Occipital lobe (tissue), 2 donors: ENCODE measurements around the gene DHRS3. TPM values are rescaled to one million over a fixed set of nuclear protein-coding genes. Genes with fewer than 3 reads are reported as not detected.
"Not testable (repeated sequence)": the region's sequence is repeated elsewhere in the genome, so short reads cannot be mapped to it uniquely, and the experiment has no call there.

Source experiments
- DNase-seq: peaks from one replicate; lab custom pipeline; 2025; lab: John Stamatoyannopoulos, UW
- total RNA-seq: library from RNA; depleted of rRNA; stranded (reverse); fragments of >200 nt; gene quantifications from one replicate; pipeline ENCODE4 v1.2.3, GENCODE V29; 2014

Gene DHRS3
- total RNA-seq, 1 donor from 2014 or later: 11.5 TPM

DNA sequence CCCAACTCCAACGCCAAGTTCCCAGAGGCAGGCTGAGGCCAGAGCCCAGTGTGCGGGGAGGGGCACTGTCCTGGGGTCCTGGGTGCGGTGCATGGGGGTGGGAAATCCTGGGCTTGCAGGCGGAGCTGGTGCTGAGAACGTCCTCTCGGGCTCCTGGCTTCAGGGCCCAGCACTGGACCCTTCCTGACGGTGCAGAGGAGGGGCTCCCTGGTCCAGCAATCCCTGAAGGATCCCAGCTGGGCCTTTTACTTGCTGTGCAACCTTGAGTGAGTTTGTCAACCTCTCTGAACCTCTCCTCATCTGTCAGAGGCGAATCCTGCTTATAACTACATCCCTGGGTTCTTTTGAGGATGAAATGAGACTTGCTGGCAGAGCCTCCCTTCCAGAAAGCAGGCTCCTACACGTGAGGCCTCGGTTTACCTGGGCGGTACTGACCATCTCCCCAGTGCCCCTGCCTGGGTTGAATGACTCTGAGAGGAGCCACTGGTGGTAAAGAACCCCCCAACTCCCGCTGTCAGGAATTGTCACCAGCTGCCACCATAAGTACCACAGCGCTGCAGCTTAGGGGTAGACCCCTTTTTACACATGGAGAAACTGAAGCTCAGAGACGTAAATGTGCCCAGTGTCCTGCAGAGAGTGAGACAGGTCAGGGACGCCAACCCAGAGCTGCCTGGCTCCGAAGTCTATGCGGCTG lies 77.3 kb downstream of the DHRS3 start:
- DNase-seq: no peak

DNA sequence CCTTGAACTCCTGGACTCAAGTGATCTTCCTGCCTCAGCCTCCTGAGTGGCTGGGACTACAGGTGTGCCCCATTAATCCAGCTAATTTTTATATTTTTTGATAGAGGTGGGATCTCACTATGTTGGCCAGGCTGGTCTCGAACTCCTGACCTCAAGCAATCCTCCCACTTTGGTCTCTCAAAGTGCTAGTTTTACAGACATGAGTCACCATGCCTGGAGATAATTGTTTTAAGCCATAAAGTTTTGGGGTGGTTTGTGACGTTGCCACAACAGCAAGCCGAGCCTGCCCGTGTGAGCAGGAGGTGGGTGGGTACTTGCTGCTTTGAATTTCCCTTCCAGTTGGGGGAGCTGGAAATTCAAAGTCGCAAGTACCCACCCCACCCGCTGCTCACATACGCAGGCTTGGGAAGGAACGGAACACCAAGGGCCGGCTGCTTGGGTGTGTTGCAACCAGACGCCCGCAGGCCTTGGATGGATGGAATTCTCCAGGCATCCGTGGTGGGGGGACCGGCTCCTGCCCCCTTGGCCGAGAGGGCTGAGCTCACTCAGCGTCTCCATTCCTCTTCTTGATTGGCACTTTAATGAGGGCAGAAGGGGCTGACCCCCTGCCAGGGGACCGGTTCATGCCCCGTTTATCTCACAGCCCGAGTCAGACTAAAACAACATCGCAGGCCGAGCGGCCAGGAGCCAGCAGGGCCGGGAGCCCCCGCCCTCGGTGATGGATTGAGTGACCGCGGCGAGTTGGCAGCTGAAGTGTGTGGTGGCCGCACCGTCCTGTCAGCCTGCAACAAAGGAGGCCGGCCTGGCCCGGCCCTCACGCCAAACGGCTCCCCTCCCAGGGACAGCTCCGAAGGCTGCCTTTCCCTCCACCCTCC lies 78.1 kb downstream of the DHRS3 start:
- no peak for DNase-seq

DNA sequence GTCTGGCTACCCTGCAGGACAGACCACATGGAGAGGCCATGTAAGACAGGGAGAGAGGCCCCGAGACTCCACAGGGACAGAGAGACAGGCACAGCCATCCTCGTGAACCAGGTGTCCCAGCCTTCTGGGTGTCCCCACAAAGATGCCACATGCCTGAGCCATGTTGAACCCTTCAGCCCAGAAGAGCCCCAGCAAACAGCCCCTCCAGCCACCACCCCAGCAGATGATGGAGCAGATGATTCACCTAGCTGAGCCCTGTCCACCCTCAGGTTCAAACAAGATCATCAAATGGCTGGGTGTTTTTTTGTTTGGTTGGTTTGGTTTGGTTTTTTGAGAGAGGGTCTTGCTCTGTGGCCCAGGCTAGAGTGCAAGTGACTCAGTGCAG lies 78.7 kb downstream of the DHRS3 start:
- DNase-seq: no peak

DNA sequence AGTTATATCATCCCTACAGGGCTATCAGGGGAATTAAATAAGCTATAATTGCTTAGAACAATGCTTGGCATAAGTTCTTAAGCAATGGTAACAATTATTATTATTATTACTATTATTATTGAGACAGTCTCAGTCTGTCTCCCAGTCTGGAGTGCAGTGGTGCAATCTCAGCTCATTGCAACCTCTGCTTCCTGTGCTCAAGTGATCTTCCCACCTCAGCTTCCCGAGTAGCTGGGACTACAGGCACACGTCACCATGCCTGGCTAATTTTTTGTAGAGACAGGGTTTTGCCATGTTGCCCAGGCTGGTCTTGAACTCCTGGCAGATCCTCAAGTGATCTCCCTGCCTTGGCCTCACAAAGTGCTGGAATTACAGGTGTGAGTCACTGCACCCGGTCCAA lies 79.5 kb downstream of the DHRS3 start:
- DNase-seq: not testable (repeated sequence)

DNA sequence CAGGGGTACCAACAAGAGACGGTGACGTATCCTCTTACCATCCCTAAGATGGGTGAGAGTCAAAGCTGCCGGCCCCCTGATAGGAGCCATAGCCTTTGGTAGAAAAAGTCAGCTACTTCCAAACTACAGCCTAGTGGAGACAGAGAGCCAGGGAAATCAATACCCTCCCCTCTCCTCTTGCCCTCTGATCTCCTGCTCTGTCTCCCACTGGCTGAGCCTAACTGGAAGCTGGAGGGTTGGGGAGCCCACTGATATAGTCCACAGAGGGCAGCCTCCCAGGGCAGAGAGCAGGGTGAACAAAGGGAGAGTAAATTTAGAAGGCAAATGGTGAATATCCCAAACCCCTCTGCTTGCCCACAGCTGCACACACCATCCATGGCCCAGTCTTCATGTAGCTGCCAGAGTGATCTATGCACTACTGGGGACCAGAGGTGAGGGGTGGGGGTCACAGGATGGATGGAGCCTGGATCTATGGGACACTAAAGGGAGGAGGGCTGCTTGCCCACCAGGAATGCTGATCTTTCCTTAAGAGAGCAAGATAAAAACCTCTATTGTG lies 80.0 kb downstream of the DHRS3 start:
- no peak for DNase-seq

DNA sequence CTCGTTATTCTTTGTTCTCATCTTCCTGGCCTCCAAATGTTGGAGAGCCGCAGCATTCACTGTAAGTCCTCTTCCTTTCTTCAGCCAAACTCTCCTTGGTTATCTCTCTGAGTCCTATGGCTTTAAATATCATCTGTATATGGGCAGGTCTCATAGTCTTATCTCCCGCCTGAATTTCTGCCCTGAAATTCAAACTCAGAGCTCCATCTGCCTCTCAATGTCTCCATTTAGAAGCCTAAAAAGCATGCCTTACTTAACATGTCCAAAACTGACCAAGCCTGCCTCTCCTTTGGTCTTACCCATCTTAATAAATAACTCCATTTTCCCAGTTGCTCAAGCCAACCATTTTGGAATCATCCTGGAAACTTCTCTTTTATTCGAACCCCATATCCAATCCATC lies 80.7 kb downstream of the DHRS3 start:
- no peak for DNase-seq

DNA sequence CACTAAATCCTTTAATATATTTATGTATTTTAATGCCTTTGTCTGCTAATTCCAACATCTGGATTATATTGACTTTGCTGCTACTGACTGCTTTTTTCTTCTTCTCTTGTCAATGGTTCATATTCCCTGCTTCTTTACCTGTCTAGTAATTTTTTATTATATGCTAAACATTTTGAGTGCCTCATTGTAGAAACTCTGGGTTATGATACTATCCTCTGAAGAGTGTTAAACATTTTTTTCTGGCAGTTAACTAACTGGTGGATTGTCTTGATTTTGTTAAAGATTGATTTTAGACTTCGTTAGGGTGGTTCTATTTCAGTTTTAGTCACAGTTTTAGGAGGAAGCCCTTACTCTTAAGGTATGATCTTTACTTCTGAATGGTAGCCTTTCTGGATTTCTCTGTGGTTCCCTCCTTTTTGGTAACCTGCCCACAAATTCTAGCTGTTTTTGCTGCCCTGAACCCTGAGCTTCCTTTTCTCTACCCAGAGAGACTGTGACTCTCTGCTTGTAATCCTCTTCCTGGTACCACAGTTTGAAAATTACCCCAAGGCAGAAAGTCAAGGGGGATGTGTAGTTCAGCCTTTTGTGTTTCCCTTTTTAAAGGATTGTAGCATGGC lies 81.9 kb downstream of the DHRS3 start:
- DNase-seq: no peak

DNA sequence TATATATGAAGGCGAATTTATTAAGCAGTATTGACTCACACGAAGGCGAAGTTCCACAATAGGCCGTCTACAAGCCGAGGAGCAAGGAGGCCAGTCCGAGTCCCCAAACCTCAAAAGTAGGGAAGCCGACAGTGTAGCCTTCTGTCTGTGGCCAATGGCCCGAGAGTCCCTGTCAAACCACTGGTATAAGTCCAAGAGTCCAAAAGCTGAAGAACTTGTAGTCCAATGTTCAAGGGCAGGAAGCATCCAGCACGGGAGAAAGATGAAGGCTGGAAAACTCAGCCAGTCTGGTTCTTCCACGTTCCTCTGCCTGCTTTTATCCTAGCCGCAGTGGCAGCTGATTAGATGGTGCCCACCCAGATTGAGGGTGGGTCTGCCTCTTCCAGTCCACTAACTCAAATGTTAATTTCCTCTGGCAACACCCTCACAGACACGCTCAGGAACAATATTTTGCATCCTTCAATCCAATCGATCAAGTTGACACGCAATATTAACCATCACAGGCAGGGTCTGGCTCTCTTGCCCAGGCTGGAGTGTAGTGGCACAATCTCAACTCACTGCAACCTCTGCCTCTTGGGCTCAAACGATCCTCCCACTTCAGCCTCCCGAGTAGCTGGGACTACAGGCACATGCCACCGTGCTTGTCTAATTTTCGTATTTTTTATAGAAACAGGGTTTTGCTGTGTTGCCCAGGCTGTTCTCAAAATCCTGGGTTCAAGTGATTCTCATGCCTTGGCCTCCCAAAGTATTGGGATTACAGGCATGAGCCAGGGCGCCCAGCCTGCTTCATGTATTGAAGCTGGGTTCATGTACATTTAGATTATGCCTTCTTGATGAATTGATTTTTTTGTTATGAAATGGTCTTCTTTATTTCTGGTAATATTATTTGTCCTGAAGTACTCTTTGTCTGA lies 85.3 kb downstream of the DHRS3 start:
- DNase-seq: no peak

DNA sequence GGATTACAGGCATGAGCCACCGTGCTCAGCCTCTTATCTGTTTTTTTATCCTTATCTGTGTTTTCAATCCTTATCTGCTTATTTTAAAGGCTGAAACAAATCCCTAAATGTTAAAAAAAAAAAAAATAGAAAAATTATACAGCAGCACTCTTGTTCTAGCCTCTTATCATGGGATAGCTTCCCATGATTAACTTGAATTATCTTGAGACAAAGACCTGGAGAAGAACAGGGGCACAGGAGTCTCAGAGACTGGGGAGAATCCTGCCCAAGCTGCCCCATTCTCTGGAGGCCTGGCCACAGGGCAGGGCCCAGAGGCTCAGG lies 86.9 kb downstream of the DHRS3 start:
- no peak for DNase-seq

DNA sequence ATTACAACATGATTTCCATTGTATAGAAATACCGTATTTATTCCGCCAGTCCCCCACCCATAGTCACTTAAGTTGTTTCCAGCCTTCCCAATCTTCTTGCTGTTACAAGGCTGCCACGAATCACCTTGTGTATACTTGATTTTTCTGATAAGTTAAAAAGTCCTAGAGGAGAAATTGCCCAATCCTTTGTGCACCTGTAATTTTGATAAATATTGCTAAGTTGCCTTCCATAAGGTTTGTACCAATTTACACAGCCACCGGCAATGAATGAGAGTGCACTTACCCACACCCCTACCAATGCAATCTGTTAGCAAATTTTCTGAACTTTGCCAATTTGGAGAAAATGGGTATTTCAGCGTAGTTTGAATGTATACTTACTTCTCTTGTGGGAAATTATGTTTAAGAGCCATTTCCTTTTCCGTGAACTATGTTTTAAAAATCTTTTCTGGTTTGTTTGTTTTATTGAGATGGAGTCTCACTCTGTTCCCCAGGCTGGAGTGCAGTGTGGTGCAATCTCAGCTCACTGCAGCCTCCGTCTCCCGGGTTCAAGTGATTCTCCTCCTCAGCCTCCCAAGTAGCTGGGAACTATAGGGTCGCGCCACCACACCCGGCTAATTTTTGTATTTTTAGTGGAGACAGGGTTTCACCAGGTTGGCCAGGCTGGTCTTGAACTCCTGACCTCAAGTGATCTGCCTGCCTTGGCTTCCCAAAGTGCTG lies 87.4 kb downstream of the DHRS3 start:
- no peak for DNase-seq

DNA sequence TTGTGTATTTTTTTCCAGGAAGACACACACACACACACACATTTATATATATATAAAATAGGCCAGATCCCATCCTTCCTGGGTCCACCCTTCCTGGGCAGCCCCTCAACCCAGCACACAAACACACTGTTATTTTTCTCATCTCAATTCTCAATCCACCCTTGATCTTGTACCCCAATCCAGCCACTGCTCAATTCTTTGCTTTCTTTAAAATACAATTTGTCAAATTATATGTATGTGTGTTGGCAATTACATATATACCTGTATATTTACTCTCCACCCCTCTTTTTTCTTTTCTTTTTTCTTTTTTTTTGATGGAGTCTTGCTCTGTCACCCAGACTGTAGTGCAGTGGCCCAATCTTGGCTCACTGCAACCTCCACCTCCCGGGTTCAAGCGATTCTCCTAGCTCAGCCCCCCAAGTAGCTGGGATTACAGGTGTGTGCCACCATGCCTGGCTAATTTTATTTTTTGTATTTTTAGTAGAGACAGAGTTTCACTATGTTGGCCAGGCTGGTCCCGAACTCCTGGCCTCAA lies 88.3 kb downstream of the DHRS3 start:
- DNase-seq: no peak

DNA sequence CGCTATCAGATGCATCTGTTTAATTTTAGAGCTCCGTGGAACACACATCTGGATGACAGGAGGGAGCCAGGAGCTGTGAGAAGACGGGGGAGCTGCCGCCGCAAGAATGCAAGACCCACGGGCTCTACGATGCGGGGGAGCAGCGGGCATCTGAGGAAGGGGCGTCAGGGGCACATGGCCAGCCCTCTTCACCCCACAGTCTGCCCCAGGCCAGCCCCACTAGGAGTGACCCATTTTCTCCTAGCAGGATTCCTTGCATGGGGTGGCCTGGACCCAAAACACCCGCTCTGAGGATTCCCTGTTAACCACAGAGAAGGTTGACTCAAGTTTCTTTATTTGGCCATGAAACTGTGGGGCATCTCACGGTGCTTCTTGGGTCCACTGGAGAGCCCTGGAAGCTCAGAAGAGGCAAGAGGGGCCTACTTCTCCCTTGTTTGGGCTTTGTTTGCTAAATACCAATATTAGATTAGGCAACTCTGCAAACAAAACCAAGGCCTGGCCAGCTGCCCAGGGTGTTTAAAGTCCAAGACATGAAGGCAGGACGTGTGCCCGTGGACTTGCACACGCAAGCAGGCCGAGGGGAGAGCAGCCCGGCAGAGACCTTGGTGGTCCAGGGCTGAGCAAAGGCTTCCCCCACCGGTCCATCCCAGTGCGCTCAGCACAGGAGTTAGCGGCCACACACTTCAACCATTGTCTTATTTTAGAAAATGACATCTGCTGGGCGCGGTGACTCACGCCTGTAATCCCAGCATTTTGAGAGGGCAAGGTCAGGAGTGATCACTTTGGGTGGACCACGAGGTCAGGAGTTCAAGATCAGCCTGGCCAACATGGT lies 89.8 kb downstream of the DHRS3 start:
- DNase-seq: no peak

DNA sequence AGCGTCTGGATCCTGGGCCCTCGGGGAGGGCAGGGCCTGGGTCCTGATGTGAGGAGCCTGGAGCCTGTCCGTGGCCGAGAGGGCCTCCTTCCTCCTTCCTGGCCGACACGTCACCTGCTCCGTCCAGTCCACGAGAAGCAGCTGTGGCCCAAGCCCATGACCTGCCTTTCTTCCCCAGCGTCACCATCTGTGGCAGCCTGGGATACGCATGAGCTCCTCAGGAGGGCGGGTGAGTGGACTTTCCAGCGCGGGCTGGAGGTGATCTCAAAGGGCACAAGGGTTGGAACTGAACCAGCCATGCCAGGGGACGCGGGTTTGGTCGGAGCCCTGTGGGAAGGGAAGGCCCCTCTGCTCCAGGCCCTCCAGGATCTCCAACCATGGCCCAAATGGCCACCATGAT lies 90.4 kb downstream of the DHRS3 start:
- no peak for DNase-seq

DNA sequence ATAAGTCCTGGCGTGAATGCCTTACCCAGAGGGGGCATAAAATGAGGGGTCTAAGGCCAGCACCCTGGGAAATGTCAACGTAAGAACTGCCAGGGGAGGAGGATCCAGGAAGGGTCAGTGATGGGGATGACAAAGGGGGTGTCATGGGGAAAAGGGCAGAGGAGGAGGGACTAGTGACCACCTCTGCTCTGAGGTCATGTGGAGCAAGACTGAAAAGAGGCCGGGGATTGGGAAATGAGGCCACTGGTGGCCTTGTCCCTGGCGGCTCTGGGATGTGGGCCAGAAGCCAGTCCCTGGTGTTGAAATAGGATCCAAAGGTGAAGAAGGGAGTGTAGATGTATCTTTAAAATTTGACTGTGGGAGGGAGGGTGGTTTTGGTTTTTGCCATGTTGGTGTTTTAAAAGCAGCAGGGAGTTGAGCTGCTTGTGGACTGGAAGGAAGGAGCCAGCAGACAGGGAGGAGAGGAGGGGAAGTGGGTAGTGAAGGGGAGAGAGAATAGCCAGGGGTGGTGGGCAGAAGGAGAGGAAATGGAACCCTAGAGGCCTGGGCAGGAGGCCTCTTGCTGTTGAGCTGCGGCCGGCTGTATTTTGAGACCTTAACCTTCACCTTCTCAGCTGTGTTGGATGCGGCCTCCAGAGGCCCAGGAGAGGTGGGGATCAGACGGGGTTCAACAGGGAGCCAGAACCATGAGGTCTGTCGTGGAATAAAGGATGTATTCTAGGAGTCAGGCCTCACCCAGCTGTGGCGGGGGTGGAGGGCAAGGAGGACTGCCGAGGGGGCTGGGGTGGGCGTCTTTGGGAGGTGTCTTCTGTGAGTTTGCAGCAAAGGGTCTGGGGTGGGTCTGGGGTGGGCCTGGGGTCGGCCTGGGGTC lies 92.5 kb downstream of the DHRS3 start:
- no peak for DNase-seq

DNA sequence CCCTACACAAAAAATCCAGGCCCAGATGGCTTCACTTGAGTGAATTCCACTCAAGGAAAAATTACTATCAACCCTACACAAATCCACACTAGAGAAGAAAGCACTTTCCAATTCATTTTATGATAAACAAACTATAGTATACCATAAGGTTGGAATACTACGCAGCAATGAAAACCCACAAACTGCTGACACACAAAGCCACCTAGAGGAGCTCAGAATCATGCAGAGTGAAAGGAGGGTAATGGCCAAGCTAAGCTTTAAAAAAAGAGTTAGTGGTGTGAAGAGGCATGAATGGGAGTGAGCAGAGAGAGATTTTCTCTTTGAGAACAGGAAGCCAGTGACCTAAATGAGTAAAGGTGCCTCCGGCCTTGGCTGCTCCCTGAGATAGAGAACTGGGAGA lies 93.7 kb downstream of the DHRS3 start:
- DNase-seq: no peak

DNA sequence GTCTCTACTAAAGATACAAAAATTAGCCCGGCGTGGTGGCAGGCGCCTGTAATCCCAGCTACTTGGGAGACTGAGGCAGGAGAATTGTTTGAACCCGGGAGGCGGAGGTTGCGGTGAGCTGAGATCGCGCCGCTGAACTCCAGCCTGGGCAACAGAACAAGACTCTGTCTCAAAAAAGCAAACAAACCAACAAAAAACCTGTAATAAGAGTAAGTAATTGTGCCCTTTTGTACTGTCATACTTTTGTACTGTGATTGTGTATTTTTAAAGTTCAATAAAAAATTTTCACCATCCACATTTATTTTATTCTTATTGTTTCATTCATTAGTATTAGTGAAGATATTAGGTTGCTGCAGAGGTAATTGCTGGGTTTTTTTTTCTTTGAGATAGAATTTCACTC lies 95.2 kb downstream of the DHRS3 start:
- not testable (repeated sequence) for DNase-seq

DNA sequence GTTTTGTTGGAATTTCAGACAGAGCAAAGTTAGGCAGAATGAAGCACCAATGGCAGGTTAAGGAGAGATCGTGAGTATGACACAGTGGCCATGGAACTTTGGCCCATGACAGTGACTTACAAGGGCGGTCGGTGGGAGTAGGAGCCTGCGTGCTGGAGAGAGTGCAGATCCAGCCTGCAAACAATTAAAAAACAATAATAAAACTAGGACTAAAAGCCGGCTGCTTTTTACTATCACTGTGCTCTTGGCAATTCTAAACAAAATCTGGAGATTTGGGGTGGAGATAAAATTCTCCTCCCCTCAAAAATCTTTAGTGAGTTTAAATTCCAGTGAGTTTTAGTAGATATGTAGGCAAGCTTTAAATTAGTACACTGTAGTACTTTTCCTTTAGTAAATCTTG lies 96.9 kb downstream of the DHRS3 start:
- DNase-seq: no peak

DNA sequence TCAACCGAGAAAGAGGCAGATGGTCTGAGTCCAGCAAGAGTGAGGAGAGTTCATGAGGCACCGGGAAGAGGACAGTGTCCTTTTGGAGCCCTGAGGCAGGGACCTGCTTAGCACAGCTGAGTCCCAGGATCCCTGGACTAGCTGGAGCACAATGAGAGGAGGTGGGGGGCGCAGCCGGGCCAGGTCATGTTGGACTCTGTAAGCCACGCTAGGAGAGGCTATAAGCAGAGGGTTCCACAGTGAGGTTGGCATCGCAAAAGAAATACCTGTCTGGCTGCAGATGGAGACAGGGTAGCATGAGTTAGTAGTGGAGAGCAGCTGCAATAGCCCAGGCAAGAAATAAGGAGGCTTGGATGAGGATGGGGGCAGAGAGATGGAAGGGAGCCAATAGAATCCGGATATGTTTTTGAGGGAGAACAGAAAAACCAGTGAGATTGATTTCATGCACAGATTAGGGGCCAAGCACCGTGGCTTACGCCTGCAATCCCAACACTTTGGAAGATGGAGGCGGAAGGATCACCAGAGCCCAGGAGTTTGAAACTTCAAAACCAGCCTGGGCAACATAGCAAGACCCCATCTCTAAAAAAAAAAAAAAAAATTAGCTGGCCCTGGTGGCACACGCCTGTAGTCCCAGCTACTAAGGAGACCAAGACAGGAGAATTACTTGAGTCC lies 98.2 kb downstream of the DHRS3 start:
- DNase-seq: no peak
